HG02981 (cell line): ENCODE measurements around the gene MELTF.

Source experiments
- ATAC-seq: cut with Tn5 transposase; IDR thresholded peaks from one replicate; pipeline ENCODE4 v1.9.1; 2021; ENCODE audit warnings: mild to moderate bottlenecking, moderate library complexity; ENCODE audit not compliant: unreplicated experiment

MELTF gene

DNA sequence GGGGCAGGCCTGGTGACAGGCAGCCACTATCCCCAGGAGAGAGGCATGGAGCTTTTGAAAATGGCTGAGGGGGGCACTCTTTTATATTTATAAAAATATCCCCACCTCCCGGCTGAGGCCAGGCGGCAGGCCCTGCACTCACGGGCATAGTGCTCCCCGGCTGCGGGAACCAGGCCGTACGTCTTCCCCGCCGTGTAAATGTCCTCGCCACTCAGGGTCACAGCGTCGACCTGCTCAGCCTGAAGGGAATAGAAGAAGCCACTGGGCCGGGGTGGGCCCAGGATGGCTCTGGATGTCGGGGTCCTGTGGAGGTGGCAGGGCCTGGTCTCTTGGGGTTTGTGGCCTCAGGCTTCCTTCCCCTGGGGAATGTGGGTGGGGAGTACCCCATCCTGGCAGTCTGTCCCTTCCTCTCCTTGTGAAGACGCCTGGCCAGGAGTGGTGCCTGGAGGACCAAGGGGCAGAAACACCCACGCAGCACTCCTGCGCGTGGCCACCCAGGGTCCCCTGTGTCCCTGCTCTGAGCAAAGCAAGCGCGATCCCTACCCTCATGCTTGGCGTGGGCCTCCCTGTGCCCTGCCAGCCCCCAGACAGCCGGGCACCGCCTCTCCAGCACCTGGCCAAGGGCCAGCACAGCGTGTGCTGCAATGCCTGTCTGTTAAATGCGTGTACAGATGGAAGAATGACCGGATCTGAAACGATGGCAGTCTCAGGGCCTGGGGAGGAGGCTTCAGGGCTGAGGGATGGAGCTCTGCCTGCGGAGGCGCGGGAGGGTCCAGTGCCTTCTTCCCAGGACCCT lies 18.9 kb downstream of the MELTF start:
- no peak for ATAC-seq

- ATAC-seq, result no peak
These were observed 20.0 kb downstream of the MELTF start for GRCh38 chr3:197009532-197010019.

DNA sequence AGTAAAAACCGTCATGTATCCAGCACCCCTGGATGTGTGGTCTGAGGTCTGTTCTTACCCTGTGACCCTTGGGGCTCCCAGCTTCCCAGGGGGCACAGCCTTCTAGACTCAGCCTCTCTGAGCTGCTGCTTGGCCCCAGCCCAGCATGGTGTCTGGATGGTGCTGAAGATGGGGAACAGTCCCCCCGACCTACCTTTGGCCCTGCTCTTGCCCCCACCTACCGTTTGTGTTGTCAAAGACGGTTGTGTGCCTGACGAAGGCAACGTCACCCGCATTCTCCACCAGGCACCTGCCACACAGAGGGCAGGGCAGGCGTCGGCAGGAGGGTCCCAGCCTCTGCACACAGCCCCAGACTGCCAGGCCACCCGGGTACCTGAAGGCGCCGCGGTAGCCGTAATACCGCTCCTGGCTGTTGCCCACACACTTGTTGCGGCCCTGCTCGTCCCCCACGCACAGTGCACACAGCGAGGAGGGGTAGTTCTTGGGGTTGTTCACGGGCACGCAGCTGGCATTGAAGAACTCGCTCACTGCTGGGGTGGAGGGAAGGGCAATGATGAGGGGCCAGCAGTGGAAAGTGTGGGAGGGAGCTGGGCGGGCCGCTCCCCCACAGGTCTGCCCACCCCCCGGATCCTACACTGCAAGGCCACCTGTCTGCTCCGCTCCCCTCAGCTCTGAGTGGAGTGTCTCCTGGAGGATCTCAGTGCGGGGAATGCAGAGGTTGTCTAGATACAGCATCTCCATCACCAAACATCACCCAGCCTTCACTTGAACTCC lies 21.0 kb downstream of the MELTF start:
- no peak for ATAC-seq

DNA sequence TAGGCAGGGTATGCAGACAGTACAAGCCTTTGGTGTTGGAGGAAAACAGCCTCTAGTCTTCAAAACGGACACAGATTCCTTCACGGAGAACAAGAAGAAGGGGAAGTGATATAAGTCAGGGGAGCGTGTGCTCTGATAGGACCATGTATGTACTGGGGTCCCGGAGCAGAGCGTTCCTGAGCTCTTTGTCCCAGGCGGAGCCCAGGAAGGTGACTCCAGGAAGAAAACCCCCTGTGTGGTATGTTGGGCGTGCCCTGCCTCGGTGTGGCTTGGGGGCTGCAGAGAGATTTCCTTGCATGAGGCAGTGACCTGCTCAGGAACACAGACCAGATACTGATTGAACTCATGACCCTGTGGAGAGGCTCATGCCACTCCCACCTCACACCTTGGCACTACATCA lies 21.7 kb downstream of the MELTF start:
- ATAC-seq, result no peak

GRCh38 chr3:197007296-197007940 lies 22.2 kb downstream of the MELTF start:
- ATAC-seq, result no peak

DNA sequence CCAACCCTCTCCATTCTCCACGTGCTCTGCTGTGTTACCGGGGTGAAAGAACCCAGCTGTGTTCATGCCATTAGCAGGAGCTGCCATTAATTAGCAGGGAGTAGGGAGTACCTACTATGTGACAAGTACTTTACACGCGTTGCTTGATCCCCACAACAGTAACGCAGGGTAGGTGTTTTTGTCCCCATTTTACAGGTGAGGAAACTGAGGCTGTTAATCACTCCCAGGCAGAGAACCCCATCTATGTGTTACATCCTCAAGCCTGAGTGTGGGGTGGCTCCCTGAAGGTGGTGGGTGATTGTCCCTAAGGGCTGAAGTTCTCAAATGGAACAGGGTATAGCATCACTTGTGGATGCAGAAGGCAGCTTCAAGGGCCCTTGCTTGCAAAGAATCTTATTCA lies 22.8 kb downstream of the MELTF start:
- no peak for ATAC-seq

DNA sequence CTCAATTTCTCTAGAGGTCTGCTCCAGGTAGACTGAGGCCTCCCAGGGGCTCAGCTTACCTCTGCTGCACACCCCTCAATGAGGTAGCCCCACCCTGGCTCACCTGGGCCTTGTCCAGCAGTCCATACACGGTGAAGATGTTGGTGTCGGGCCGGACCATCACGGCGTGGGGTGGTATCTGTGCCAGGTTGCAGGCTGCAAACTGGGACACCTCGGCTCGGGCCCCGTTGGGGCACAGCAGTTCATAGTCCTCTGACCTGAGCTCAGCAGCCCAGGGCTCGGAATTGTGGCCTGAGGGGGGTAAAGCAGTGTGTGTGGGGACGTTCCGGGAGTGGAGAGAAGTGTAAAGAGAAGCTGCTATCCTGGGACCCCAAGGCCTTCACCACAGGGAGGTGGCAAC lies 23.2 kb downstream of the MELTF start:
- no peak for ATAC-seq

DNA sequence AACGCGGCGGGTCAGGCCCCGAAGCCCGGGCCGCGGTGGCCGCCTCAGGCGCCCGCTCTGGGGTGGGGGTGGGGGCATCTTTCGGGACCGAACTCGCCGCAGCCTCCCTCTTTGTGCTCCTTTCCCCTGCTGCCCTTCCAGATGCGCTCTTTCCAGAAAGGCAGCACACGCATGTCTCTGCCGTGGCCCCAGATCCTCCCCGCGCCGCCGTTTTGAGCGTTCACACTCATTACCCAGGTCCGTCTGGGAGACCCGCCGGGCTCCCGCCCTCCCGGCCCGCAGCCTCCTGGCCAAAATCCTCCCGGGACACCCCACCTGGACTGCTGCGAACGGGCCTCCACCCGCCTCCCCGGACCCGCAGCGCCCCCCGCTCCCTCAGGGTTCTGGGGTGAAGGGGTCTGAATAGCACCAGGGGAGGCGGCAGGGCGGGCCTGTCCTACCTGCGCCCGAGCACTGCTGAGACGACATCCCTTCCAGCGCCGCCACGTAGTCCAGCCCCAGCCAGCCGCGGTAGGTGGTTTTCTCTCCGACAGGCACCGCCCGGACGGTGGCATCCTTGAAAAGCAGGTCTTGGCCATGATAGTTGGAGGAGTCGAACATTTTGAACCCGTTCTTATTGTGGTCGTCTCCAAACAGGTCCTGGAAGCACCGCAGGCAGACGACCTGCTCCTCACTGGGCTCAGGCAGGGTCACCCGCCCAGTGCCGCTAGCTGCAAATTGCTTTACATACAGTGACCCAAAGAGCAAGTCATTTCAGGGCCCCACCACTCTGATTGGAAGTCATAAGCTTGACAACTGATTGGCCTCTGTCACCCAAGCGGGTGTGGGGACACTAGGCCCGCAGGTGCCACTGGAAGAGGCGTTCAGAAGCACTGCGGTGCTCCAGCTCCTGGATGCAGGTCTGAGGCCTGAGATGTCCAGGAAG lies 25.9 kb downstream of the MELTF start:
- ATAC-seq, result peak; percentile 6

DNA sequence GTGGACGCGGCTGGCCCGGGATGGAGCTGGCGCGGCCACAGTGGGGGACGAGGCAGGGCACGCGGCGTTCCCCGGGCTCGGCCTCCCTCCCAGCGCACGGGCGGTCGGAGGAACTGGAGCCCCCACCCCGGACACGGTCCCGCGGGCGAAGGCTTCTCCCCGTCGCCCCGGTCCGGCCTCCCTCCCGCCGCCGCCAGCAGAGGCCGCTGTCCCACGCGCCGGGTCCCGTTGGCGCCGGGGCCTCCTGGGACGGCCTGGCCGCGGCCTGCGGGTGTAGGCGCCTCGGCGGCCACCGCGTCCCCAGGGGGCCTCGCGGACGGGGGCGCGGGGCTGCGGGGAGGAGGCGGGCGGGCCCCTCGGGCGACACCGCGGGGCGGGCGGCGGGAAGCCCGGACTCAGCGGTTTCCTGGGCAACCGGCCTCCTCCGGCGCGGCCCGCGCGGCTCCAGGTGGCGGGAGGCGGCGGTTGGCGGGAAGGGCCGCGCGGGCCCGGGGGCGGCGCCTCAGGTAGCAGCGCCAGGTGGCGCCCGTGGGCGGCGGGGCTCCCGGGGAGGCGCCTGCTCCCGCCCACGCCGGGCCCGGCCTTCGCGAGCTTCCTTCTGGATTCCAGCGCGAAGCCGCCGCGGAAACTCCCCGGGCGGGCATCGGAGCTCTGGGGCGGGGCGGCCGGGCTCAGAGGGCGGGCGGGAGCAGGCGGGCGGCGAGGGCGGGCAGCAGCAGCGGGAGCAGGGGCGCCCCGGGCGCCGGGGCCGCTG lies 26.7 kb downstream of the MELTF start:
- ATAC-seq, result peak; percentile 72

GRCh38 chr3:197001972-197002700 lies 27.5 kb downstream of the MELTF start:
- ATAC-seq, result peak; percentile 9

- no peak for ATAC-seq
These were observed 28.3 kb downstream of the MELTF start for GRCh38 chr3:197001106-197001971.

DNA sequence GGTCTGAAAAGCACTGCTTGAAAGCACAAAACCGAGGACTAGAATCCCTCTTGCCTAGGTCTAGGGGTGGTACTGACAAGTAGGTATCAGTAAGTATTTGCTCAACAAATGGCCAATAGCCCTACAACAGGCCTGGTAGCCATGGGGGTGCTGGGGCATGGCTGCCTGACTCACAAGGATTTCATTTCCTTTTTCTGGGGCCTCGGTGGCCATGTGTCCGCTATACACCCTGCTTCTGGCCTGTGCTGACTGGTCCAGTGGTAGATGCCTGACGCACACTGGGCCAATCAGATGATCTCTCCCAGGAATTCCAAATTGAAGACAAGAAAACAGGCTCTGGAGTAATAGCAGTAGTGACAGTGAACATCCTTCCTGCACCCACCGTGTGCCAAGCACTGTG lies 29.4 kb downstream of the MELTF start:
- no peak for ATAC-seq

- ATAC-seq, result no peak
These were observed 30.5 kb downstream of the MELTF start for GRCh38 chr3:196998966-196999760.

GRCh38 chr3:196997311-196997710 lies 32.3 kb downstream of the MELTF start:
- ATAC-seq, result no peak

DNA sequence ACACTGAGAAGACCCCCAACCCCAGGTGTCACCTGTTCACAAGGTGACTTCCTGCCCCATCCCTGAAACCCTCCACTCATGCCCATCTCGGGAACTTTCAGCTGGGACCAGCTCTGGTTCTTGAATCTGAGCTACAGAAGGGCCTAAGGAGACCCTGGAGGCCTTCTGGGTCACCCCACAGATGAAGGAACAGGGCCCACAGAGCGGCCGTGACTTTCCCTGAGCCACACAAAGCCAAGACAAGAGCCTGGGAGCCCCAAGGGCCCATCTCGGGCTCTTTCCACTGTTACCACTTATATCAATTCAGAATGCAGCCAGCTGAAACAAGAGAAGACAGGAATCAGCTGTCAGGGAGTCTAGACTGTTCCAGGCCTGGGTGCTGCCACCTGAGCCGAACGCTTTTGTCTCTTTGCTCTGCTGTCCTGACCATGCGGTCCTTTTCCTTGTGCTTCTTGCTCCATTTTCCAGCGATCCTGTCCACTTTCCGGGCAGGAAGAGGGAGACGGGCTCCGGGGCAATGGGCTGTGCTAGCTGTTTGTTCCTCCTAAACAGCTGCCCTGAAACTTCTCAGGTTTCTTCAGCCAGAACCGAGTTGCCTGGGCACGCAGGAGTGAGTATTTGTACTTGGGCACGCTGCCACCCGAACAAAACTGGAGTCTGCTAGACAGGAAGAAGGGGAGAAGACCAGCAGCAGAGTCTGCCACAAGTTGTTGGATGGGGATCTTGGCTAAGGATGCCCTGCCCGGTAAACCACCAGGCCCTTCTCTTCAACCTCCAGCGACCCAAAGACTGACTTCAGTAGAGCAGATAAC lies 33.0 kb downstream of the MELTF start:
- no peak for ATAC-seq

GRCh38 chr3:196995646-196996355 lies 33.8 kb downstream of the MELTF start:
- no peak for ATAC-seq
